SHP77 (cell line): ENCODE data around the gene SORCS3.

Experiments used
- DNase-seq, 2 experiments: peaks; one replicate each; lab custom pipeline; 2025; lab: John Stamatoyannopoulos, UW

The SORCS3 gene

DNA sequence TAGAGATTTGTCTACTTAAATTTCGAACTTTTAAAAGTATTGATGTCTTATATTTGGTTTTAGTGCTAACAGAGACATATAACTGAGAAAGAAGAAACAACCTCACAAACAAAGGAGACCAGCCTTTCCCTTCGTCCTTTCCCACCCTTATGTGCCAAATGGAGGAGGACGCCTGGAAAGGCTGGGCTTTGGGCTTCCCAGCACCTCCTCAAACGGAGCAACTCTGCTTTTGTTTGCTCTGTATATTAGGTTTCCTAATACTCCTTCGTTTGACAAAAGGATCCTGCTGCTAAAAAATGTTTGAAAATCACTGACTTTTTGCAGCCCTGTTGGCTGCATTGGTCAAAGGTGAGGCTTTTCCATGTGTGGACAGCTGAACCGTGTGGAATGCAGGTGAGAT lies 471.8 kb downstream of the SORCS3 start:
- no peak for DNase-seq

DNA sequence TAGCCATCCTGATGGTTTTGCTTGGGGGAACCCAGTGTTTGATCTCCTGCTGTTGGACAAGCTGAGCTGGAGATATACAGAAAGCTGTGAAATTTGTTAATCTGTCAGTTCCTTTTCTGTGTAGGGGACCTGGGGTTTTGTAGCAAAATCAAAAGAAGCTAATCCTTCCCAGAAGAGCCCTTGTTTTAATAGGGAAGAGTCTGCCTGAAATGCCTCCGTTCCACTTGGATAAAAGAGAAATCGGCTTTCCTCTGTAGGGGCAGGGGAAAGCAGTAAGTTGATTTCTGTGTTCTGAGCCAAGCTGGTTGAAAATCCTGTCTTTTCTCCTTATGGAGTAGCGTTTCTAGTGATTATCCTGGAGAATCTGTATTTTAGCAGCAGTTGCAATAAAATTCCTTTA lies 472.6 kb downstream of the SORCS3 start:
- no peak for DNase-seq

DNA sequence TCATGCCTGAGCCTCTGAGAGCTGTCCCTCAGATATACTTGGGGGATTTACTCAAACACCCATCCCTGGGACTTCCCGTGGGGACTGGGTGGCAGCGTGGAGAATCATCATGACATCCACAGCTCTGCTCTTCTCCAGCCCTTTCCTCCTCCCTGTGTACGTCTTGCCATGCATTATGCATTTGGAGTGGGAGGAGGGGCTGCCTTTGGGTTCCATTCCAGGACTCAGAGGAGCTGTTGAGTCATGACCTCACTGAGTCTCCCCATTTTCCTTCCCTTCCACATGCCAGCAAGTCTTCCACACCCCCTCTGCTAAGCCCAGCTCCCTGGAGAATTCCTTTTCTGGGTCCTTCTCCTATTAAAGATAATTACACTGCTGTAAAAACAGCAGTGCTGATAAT lies 480.7 kb downstream of the SORCS3 start:
- DNase-seq, result no peak

DNA sequence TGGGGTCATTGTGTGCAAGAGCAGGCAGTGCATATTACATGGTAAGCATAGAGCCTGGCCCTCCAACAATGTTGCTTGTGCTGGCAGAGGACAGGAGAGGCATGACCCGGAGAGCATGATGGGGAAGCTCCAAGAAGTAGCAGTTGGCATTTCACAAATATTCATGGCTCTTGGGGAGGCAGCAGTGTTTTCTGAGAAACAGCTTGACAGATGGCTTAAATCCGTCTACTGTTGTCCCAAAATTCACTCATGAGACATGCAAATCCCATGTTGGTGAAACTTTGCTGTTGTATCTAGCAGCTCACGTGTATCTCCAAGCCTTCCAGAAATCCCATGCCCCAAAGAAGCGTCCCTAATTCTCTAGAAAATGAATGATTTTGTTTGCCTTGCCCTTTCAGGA lies 487.0 kb downstream of the SORCS3 start:
- no peak for DNase-seq

DNA sequence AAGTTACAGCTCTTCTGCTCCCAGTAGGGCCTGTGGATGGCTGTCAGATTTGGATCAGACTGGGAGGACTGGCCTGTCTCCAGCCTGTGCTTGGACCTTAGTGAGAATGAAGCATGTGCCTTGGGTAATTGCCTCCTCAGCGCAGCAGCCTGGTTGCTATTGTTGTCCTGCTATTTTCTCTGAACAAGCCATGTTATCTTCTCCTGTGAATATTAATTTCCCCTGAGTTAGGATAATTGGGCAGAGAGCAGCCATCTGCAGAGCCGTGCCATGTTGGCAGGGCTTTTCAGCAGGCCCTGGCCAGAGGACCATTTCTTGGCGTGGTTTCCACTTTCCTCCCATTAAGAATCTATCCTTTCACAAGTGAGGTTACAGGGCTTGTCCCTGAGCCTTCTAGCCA lies 497.3 kb downstream of the SORCS3 start:
- DNase-seq, result no peak

DNA sequence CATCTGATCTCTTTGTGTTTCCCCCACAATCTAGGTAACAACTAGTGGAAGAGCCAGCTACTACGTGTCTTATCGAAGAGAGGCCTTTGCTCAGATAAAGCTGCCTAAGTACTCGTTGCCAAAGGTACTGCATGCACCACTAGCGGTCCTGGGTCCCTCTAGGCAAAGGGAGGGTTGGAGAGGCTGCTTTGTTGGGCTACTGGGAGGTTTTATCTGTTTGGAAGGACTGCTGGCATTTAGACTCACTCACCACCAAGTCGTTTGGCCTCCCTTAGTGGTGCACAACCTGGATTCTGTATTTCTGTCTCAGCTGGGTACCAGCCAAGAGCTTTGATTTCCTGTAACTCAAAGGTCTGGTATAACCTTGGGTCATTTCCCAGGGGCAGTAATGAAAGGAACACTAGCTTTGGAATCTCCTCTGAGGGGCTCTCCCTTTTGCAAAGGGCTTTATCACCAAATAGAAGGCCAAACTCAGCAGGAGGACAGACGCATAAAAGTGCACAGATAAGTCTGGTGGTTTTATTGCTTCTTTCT lies 498.3 kb downstream of the SORCS3 start:
- DNase-seq, result no peak

DNA sequence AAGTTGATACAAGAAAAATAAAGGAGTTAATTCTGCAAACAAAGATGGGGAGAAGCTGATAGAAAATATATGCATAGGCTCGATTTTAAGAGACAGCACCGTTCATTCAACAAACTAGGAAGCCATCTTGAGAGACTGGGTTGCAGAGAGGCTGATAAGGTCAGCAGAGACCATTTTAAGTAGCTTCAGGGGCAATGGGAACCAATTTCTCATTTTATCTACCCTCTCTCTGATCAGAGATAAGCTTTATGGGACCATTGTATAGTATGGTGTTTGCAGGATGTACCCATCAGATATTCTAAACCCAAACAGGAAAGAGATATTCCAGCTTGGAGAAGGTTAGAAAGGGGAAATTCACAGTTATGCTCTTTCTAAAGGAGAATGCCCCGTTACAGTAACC lies 499.5 kb downstream of the SORCS3 start:
- no peak for DNase-seq

DNA sequence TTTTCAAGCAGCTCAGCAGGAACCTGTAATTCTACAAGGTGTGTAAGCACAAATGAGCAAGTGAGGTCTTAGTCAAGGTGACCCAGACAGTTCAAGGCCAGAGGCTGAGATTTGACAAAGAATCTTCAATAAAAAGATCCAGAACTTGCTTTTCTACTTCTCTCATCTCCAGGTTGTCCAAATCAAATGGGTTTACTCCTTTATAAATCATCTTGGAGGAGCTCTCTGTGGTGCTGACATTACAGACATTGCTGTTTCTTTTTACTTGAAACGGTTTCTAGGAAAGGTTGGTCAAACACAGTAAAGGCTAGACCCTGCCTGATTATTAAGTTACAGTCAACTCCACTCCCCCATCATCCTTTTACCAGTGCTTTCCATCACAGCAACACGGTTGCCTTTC lies 504.6 kb downstream of the SORCS3 start:
- no peak for DNase-seq

DNA sequence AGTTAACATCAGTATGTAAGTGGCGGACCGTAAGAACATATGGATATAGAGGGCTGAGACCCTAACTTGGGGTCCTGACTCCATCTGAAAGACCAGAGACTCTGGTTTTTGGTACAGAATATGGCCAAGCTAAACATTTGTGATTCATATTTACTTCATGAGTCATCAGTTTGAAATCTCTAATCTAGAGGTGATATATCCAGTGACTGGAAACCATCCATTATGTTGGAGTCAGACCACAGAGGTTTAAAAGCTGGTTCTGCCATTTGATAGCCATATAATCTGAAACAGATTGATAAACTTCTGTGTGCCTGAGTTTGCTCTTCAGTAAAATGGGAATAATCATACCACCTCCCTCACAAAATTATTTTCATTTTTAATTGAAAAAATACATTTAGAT lies 505.3 kb downstream of the SORCS3 start:
- no peak for DNase-seq

DNA sequence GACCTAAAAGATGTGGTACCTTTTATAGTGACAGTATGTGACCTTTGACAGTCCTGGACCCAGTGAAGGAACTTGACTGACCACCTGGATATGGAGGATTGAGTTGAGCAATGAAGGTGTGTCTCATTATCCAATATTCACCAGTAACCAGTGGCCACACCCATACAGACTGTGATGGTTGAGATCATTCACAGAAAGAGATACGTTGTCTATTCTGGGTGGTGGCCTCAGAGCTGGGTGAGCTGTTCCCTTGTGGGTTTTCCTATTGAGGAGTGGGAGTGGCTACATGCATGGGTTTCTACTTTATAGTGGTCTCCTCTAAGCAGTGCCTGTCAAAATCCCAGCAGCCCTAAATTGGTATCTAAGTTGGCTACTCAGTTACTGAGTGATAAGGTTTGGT lies 507.4 kb downstream of the SORCS3 start:
- no peak for DNase-seq

DNA sequence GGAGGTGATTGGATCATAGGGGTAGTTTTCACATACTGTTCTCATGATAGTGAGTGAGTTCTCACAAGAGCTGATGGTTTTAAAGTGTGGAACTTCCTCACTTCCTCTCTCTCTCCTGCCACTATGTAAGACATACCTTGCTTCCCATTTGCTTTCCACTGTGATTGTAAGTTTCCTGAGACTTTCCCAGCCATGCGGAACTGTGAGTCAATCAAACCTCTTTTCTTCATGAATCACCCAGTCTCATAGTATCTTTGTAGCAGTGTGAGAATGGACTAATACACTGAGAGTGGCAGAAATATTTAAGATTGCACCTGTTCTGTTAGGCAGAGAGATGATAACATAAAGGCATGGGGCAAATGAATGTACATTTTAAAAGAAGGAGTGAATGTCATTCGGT lies 507.8 kb downstream of the SORCS3 start:
- DNase-seq, result no peak

DNA sequence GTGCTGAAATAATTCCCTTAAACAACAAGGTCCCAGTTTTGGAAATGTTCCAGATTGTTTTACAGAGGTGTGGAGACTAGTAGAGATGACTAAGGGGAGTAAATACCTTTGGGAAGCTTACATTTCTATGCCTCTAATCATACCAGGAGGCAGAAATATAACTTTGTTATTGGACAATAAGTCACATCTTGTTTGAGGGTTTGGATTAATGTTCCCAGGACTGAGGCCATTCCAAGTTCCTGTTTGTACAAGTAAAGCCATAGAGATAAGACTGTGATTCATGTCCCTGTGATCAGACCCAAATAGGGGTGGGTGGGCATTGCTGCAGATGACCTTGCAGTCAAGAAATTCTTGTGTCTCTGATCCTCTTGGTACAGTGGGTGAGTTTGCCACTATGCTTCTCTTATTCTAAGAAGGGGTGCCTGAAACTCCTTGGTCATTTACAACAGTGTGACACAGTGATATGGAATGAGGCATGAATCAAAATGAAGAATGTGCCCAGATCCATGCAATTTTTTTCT lies 508.3 kb downstream of the SORCS3 start:
- no peak for DNase-seq

DNA sequence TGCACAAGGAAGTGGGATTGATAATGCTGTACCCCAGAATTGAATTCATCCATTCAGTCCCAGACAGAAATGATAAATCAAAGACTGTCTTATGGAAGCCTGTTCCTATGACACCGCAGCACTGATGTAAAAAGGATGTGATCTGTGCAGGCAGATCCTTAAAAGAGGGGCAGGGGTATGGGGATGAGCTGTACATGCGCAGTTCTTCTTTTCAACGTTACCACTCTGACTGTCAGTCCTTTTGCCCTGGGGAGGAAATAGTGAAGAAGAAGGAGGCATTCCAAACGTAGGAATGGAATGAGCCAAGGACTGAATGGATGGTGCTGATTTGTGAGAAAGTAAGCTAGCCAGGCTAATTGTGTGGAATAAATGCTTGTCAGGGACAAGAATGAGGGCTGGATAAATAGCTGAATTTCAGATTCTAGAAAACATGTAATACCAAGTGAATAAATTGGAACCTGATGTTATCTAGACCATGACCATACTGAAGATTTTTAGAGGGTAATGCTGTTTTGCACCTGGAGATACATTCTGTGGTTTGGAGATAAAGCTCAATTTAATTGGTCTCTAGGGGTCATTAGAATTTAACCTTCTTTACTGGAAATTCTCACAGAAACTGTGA lies 509.3 kb downstream of the SORCS3 start:
- DNase-seq, result no peak

DNA sequence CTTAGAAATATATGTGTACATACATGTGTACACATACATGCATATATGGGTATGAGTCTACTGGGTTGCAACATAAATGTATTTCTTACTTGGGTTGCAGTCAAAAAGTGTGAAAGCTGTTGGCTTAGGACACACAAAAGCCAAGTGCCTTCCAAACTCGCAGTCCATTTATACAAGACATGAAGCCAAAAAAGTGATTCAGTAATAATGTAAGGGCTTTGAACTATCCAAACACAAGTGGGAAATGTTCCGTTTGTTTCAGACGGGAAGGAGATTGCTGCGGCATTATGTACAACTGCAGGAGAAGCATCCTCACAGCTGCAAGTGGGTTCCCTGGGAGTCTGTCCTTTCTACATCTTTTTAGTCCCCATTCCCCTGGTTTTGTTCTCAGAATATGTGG lies 513.6 kb downstream of the SORCS3 start:
- DNase-seq, result no peak

DNA sequence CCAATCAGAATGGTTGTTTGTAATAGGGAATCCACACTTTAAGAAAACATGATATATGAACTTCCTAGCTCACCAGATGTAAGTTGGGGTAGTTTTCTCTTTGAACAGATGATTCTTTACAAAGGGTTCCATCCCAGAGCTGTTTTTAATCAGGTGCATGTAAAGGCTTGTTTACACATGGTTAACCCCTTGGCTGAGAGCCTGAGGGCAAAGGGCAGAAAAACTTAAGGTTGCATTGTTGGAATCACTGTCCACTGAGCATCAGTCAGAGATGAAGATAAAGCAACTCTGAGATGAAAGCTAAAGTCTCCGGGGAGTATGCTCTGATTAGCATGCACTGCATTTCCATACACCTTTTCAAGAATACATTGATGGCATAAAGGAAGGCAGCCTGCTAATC lies 518.2 kb downstream of the SORCS3 start:
- no peak for DNase-seq

DNA sequence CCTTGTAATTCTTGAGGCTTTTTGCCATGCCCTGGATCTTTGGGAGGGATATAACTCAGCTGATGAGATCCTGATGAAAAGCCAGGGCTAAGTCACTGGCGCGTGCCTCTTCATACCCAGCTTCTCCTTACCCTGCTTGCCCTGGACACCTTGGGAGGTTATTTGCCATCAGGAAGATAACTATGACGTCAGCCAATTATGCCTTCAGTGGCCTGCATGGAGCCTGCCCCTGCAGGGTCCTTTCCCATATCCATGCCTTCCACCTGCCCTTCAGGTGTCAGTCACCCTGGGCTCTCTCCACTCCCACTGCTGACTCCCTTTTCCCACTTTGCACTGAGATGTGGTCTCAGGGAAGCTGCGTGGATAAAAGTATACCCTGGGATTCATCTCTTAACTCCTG lies 520.1 kb downstream of the SORCS3 start:
- no peak for DNase-seq

DNA sequence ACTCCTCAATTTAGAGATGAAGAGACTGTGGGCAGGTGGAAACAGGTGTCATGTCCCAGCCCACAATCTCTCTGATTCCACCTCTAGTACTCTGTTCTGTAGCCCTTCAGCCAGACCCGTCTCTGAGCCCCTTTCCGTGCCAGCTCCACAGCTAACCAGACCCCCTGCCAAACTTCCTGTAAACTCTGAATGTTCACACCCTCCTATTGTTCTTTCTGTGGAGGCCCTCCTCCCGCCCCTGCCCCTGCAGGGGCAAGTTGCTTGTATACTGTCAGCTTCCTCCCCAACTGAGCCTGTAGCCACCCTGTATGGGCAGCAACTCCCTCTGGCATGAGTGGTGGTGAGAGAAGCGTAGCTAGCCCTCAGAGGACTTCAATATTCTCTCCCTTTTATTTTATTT lies 520.7 kb downstream of the SORCS3 start:
- DNase-seq, result no peak

DNA sequence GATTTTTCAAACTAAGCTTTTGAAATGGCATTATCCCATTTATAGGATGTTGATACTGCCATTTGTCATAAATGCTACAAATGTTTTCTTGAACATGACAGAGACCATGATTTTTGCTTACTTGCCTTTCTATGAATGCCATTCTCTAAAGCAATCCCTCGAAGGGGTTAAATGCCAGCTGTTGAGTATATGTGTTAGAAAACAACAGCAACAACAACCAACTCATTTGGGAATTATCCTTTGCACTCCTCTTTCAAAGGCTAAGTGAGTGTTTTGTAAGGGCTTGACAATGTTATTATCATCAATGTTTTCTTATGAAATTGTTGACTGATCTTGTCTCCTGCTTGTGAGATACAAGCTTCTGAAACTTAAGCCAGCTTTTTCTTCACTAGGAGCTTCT lies 529.4 kb downstream of the SORCS3 start:
- no peak for DNase-seq

DNA sequence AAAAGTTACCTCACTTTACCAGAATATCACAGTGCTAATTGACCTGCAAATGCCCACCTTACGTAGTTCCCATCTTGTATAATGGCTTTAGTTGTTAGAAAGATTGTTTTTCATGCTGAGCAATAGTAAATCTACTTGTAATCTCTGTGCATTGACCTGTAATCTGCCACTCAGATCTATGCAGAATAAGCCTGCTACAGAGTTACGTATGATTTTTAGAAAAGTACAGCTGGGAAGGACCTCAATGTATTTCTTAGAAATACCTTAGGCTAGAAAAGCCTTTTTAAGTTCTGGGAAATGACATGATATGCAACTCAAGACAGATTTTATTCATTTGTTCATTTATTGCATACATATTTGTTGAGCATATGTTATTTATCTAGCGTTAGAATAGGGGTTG lies 530.9 kb downstream of the SORCS3 start:
- no peak for DNase-seq

DNA sequence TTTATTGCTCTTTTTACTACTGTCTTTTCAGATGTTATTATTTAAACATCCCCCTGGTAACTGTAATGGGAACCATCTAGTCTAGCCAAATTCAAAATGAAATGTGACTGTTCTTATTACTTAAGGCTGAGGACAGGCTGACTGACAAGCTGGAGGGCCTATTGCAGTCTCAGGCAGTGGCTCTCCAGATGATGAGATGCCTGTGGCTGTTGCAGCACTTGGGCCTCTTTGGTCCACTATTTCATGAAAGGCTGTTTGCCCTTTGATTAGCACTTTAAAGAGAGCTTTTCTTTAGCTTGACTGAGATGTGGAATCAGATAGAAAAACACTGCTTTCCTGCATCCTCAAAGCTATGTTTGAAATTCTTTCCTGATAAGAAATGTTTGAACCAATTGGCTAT lies 540.5 kb downstream of the SORCS3 start:
- no peak for DNase-seq

DNA sequence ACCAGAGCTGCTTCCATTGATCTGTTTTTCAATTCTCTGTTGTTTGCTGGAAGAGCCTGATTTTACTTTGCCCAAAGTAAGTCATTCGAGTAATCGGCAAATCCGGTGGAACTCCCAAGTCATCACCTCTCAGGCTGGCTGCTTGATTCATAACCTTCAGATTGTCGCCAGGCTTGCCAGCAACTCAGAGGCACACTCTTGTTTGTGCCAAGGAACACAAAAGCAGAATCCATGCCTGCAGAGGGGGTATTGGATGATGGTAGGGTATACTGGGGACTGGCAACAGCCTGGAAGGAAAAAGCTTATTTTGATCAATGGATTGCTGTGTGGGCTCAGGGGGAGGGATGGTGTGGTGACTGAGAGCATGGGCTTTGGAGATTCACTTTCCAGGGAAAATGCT lies 542.4 kb downstream of the SORCS3 start:
- no peak for DNase-seq

DNA sequence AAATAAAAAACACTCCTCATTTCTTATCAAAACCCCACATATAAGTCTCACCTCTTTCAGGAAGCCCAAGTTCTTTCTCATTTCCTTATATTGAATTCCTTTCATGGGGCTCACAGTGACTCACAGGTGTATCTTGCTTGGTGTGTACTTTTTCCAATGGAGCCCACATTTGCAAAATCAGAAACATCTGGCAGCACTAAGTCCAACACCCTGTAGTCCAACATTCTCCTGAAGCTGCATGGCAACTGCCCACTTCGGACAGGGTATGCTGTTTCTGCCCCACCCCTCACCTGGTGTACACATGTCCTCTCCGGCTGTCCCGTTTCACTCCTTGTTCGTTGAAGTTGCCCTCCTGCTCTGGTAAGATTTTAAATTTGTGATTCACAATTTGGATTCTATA lies 544.1 kb downstream of the SORCS3 start:
- no peak for DNase-seq

DNA sequence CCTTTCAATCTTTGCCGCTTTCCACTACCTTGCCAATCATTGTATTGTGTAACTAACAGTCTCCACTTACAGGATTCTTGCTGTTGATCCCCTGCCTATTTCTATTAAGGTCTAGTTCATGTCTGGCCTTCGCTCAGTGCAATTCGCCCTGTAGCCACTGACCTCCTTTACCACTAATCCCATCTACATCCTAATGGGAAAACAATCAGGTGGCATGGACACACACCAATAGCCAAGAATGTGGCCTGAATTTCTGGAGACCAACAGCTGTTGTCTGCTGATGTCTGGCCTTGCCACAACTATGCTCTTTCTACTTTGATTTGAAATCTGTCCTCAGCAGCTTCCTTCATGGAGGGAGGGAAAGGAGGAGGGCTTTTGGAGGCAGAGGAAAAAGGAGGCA lies 546.2 kb downstream of the SORCS3 start:
- no peak for DNase-seq

DNA sequence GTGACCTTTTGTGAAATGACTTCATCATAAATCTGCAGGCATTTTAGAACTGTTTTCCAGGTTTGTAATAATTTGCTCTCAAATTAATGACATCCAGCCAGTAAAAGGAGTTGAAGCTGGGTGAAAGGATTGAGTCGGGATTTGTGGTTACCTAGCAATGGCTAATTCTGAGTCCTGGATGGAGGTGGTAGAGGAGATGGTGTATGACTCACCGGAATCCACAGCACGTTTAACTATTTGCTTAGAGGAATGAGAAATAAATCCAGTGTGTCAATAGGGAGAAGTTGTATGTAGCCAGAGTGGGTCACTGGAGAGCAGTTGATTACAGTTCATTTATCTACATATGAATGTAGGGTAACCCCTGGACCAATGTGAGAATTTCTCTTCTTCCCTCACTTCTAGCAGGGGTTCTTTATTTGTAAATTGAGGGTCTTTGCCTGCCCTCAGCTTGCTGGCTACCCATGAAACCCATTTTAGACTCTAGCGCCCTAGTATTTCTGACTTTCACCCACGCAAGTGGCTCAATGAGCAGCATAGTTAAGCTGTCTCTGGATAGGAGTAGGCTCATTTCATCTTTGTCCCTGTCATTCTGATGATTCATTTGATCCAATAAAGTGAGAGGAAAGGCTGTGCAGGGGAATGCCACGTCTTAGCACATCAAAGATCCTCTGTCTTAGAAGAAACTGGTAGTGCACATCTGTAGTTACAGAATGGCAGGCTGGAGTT lies 547.8 kb downstream of the SORCS3 start:
- no peak for DNase-seq
